Hematopoietic multipotent progenitor cell (in vitro differentiated cells): Measurements from ENCODE around the gene AK5. TPM values are rescaled to one million over a fixed set of nuclear protein-coding genes. Genes with fewer than 3 reads are reported as not detected.
A peak's percentile ranks its signal among the peaks of the same experiment; 100 is the strongest.
"Not testable (repeated sequence)": the region's sequence is repeated elsewhere in the genome, so short reads cannot be mapped to it uniquely, and the experiment has no call there.

Source experiments
- DNase-seq, 3 donors: peaks; one replicate each; pipeline ENCODE4 v3.0.0-alpha.2; 2011 to 2015; ENCODE audit warnings: low read depth in 2 of 3, low spot score in 2 of 3
- total RNA-seq: library from RNA; depleted of rRNA; stranded (reverse); fragments of >200 nt; gene quantifications from one replicate; pipeline ENCODE4 v1.2.3, GENCODE V29; 2012

Gene AK5
- total RNA-seq, 1 donor: 0.54 TPM

- no peak for DNase-seq
Measured at GRCh38 chr1:77484926-77485325, 203.1 kb downstream of the AK5 start.

- DNase-seq: no peak
Measured at GRCh38 chr1:77487631-77488030, 205.8 kb downstream of the AK5 start.

- no peak for DNase-seq
Measured at GRCh38 chr1:77489910-77490309, 208.1 kb downstream of the AK5 start.

GRCh38 chr1:77494026-77494425 lies 212.2 kb downstream of the AK5 start:
- DNase-seq: no peak

- DNase-seq: no peak
Measured at GRCh38 chr1:77498918-77499317, 217.1 kb downstream of the AK5 start.

- DNase-seq: no peak
Measured at GRCh38 chr1:77499466-77499865, 217.6 kb downstream of the AK5 start.

GRCh38 chr1:77504986-77505385 lies 223.2 kb downstream of the AK5 start:
- DNase-seq: peak in 2 of 3 donors; percentile 18 to 45

GRCh38 chr1:77506771-77507170 lies 225.0 kb downstream of the AK5 start:
- DNase-seq: no peak

- no peak for DNase-seq
Measured at GRCh38 chr1:77509051-77509492, 227.3 kb downstream of the AK5 start.

GRCh38 chr1:77509898-77510297 lies 228.1 kb downstream of the AK5 start:
- DNase-seq: no peak

- no peak for DNase-seq
Measured at GRCh38 chr1:77511440-77511840, 229.6 kb downstream of the AK5 start.

- not testable (repeated sequence) for DNase-seq
Measured at GRCh38 chr1:77512650-77513049, 230.8 kb downstream of the AK5 start.

- no peak for DNase-seq
Measured at GRCh38 chr1:77513839-77514763, 232.3 kb downstream of the AK5 start.

- peak in 1 of 3 donors; percentile 28 for DNase-seq
Measured at GRCh38 chr1:77514921-77515776, 233.3 kb downstream of the AK5 start.

- DNase-seq: no peak
Measured at GRCh38 chr1:77516106-77516505, 234.3 kb downstream of the AK5 start.

GRCh38 chr1:77524038-77524437 lies 242.2 kb downstream of the AK5 start:
- no peak for DNase-seq

GRCh38 chr1:77531149-77531548 lies 249.3 kb downstream of the AK5 start:
- DNase-seq: not testable (repeated sequence)

- DNase-seq: not testable (repeated sequence)
Measured at GRCh38 chr1:77531596-77532280, 249.9 kb downstream of the AK5 start.

GRCh38 chr1:77532641-77533040 lies 250.8 kb downstream of the AK5 start:
- no peak for DNase-seq

GRCh38 chr1:77533660-77534305 lies 252.0 kb downstream of the AK5 start:
- peak; percentile 39 to 78 (median 52) for DNase-seq
